H9 (cell line): ENCODE measurements around the gene GGNBP2. TPM values are rescaled to one million over a fixed set of nuclear protein-coding genes. Genes with fewer than 3 reads are reported as not detected.

ENCODE experiments used
- DNase-seq: peaks from one replicate; pipeline ENCODE4 v3.0.0-alpha.2; 2017
- H2AFZ ChIP-seq: one replicate; pipeline ENCODE4 v1.6.1; 2013; ENCODE audit warnings: mild to moderate bottlenecking, low read length, control low read depth, moderate library complexity
- H2AK5ac ChIP-seq: 2 replicates; pipeline ENCODE4 v1.6.1; 2013; ENCODE audit warnings: low read length, control low read depth, mixed read lengths; ENCODE audit not compliant: insufficient read length
- H2BK120ac ChIP-seq: one replicate; pipeline ENCODE4 v1.6.1; 2013; ENCODE audit warnings: low read depth, mild to moderate bottlenecking, low read length, control low read depth, inconsistent platforms; ENCODE audit not compliant: poor library complexity, severe bottlenecking
- H2BK12ac ChIP-seq: 2 replicates; pipeline ENCODE4 v1.6.1; 2013; ENCODE audit warnings: low read length, control low read depth, mixed read lengths, low read depth; ENCODE audit not compliant: insufficient read length
- H2BK15ac ChIP-seq: 2 replicates; pipeline ENCODE4 v1.6.1; 2013; ENCODE audit warnings: low read depth, low read length, control low read depth
- H2BK20ac ChIP-seq: one replicate; pipeline ENCODE4 v1.6.1; 2013; ENCODE audit warnings: low read depth, mild to moderate bottlenecking, low read length, control low read depth, inconsistent platforms; ENCODE audit not compliant: poor library complexity, severe bottlenecking
- H2BK5ac ChIP-seq: 2 replicates; pipeline ENCODE4 v1.6.1; 2013; ENCODE audit warnings: low read length, control low read depth, mixed read lengths; ENCODE audit not compliant: insufficient read length
- H3K14ac ChIP-seq: 2 replicates; pipeline ENCODE4 v1.6.1; 2013; ENCODE audit warnings: low read length, control low read depth; ENCODE audit not compliant: insufficient read depth
- H3K18ac ChIP-seq: 2 replicates; pipeline ENCODE4 v1.6.1; 2013; ENCODE audit warnings: low read depth, mild to moderate bottlenecking, mixed read lengths, low read length, control low read depth; ENCODE audit not compliant: insufficient read length
- H3K23ac ChIP-seq: 2 replicates; pipeline ENCODE4 v1.6.1; 2013; ENCODE audit warnings: low read length, control low read depth, mixed read lengths, low read depth; ENCODE audit not compliant: insufficient read length
- H3K23me2 ChIP-seq: 2 replicates; pipeline ENCODE4 v1.6.1; 2013; ENCODE audit warnings: low read depth, mild to moderate bottlenecking, mixed read lengths, low read length, control low read depth; ENCODE audit not compliant: insufficient read length, poor library complexity, severe bottlenecking
- H3K27ac ChIP-seq: 2 replicates; pipeline ENCODE4 v1.5.1; 2013; ENCODE audit warnings: low read length, control low read depth, mixed read lengths, low read depth; ENCODE audit not compliant: insufficient read length
- H3K27me3 ChIP-seq: 2 replicates; pipeline ENCODE4 v1.6.1; 2013; ENCODE audit warnings: low read length, control low read depth, inconsistent platforms; ENCODE audit not compliant: insufficient read depth
- H3K4ac ChIP-seq: 2 replicates; pipeline ENCODE4 v1.6.1; 2013; ENCODE audit warnings: low read depth, mild to moderate bottlenecking, control low read depth, inconsistent platforms, low read length, moderate library complexity
- H3K4me1 ChIP-seq: 2 replicates; pipeline ENCODE4 v1.6.1; 2013; ENCODE audit warnings: low read length, control low read depth, inconsistent platforms; ENCODE audit not compliant: insufficient read depth
- H3K4me2 ChIP-seq: 2 replicates; pipeline ENCODE4 v1.6.1; 2013; ENCODE audit warnings: low read length, control low read depth, mixed read lengths; ENCODE audit not compliant: insufficient read length, insufficient read depth
- H3K56ac ChIP-seq: 2 replicates; pipeline ENCODE4 v1.6.1; 2013; ENCODE audit warnings: low read depth, mild to moderate bottlenecking, mixed read lengths, low read length, control low read depth; ENCODE audit not compliant: insufficient read length
- H3K79me1 ChIP-seq: 2 replicates; pipeline ENCODE4 v1.6.1; 2013; ENCODE audit warnings: low read depth, mild to moderate bottlenecking, moderate library complexity, low read length, control low read depth, inconsistent platforms; ENCODE audit not compliant: insufficient read depth, poor library complexity, severe bottlenecking
- H3K79me2 ChIP-seq: 2 replicates; pipeline ENCODE4 v1.6.1; 2013; ENCODE audit warnings: low read length, control low read depth, inconsistent platforms; ENCODE audit not compliant: insufficient read depth
- H3K9ac ChIP-seq: 2 replicates; pipeline ENCODE4 v1.6.1; 2013; ENCODE audit warnings: low read length, control low read depth, mixed read lengths; ENCODE audit not compliant: insufficient read length; ENCODE audit errors: extremely low read depth
- H3K9me3 ChIP-seq: one replicate; pipeline ENCODE4 v1.6.1; 2013; ENCODE audit warnings: low read depth, low read length, inconsistent platforms; ENCODE audit not compliant: control insufficient read depth
- H3T11ph ChIP-seq: one replicate; pipeline ENCODE4 v1.6.1; 2013; ENCODE audit warnings: mild to moderate bottlenecking, low read length, control low read depth, inconsistent platforms
- H4K20me1 ChIP-seq: one replicate; pipeline ENCODE4 v1.6.1; 2013; ENCODE audit not compliant: control insufficient read depth, insufficient read length, insufficient read depth
- H4K5ac ChIP-seq: 2 replicates; pipeline ENCODE4 v1.6.1; 2013; ENCODE audit warnings: low read depth, mild to moderate bottlenecking, mixed read lengths, low read length, control low read depth; ENCODE audit not compliant: insufficient read length
- H4K8ac ChIP-seq: replicated peaks from 2 replicates; pipeline ENCODE4 v1.6.1; 2013; ENCODE audit warnings: low read length, control low read depth, mixed read lengths, low read depth; ENCODE audit not compliant: insufficient read length
- H4K91ac ChIP-seq: 2 replicates; pipeline ENCODE4 v1.6.1; 2013; ENCODE audit warnings: low read depth, mild to moderate bottlenecking, moderate library complexity, mixed read lengths, low read length, control low read depth; ENCODE audit not compliant: insufficient read length
- H3K27ac Mint-ChIP-seq, 3 experiments: 2 replicates in 2 of 3; 3 replicates in 1 of 3; pipeline ENCODE4 v1.8.0; 2020 to 2021; ENCODE audit warnings: mixed read lengths in 3 of 3, mild to moderate bottlenecking in 1 of 3, moderate library complexity in 1 of 3
- H3K27me3 Mint-ChIP-seq: 2 replicates; pipeline ENCODE4 v1.8.0; 2021; ENCODE audit warnings: low read depth, mild to moderate bottlenecking, moderate library complexity, mixed read lengths
- H3K36me3 Mint-ChIP-seq, 3 experiments: 2 replicates in 2 of 3; 3 replicates in 1 of 3; pipeline ENCODE4 v1.8.0; 2020 to 2021; ENCODE audit warnings: low read depth in 3 of 3, mixed read lengths in 3 of 3; ENCODE audit not compliant: insufficient read depth in 1 of 3
- H3K4me1 Mint-ChIP-seq, 2 experiments: 2 replicates each; pipeline ENCODE4 v1.8.0; 2020; ENCODE audit warnings: mixed read lengths in 2 of 2
- H3K4me3 Mint-ChIP-seq, 2 experiments: 2 replicates in 1 of 2; 3 replicates in 1 of 2; pipeline ENCODE4 v1.8.0; 2020 to 2021; ENCODE audit warnings: mild to moderate bottlenecking in 2 of 2, mixed read lengths in 2 of 2, moderate library complexity in 1 of 2
- H3K9me3 Mint-ChIP-seq, 2 experiments: 2 replicates in 1 of 2; 3 replicates in 1 of 2; pipeline ENCODE4 v1.8.0; 2020; ENCODE audit warnings: mild to moderate bottlenecking in 2 of 2, mixed read lengths in 2 of 2, moderate library complexity in 1 of 2
- CTCF ChIP-seq: fragments of 200-600 bp; sonication (generic); conservative IDR thresholded peaks from 3 replicates; pipeline ENCODE4 v1.8.0; 2021; ENCODE audit warnings: antibody characterized with exemption, mild to moderate bottlenecking
- WGBS: extraction: QIAGEN DNeasy Blood & Tissue Kit; methylation state at CpG from one replicate; pipeline ENCODE4 v1.1.7; 2013; ENCODE audit warnings: missing lambda C conversion rate, low lambda C conversion rate, mixed read lengths; ENCODE audit not compliant: insufficient read length; ENCODE audit errors: extremely low coverage; 5-methylcytosine and 5-hydroxymethylcytosine counted together
- total RNA-seq: library from RNA; stranded (reverse); gene quantifications from 2 replicates; pipeline ENCODE4 v1.2.1, GENCODE V29; 2021

The GGNBP2 gene
- total RNA-seq, 1 experiment from 2014 or later, result 52.8 TPM

- H3K14ac ChIP-seq, result no peak overlapping the region
- no peaks in the 10 kb centered on the region for H3K27me3 ChIP-seq
- no peak overlapping the region for H3K27ac ChIP-seq
- no peak overlapping the region for H3T11ph ChIP-seq
- no CpG with 5 or more reads among the region's 4 CpGs for WGBS
- Mint-ChIP-seq H3K4me3 (no peak overlapping the region), H3K27ac (no peak overlapping the region), H3K36me3 (peaks cover 29 to 90% (median 88%) of the 10 kb centered on the region in 3 experiments), H3K9me3 (no peaks in the 10 kb centered on the region), H3K4me1 (no peaks in the 10 kb centered on the region), H3K27me3 (no peaks in the 10 kb centered on the region)
- no peaks in the 10 kb centered on the region for H3K79me2 ChIP-seq
- H4K5ac ChIP-seq, result no peak overlapping the region
- H3K4ac ChIP-seq, result no peak overlapping the region
- no peaks in the 10 kb centered on the region for H3K9me3 ChIP-seq
- H3K23ac ChIP-seq, result no peak overlapping the region
- no peak overlapping the region for H4K8ac ChIP-seq
- no peak overlapping the region for H2AK5ac ChIP-seq
- no peak overlapping the region for H3K56ac ChIP-seq
- no peak overlapping the region for H2BK12ac ChIP-seq
- no peak overlapping the region for H2AFZ ChIP-seq
- no peak overlapping the region for H4K91ac ChIP-seq
- DNase-seq, result no peak
- H3K79me1 ChIP-seq, result no peaks in the 10 kb centered on the region
- H3K23me2 ChIP-seq, result no peaks in the 10 kb centered on the region
- H2BK5ac ChIP-seq, result no peak overlapping the region
- TF ChIP-seq CTCF, result no peak
- H4K20me1 ChIP-seq, result no peaks in the 10 kb centered on the region
- no peak overlapping the region for H2BK20ac ChIP-seq
- H2BK120ac ChIP-seq, result no peak overlapping the region
- no peak overlapping the region for H3K4me2 ChIP-seq
- H3K18ac ChIP-seq, result no peak overlapping the region
- H3K9ac ChIP-seq, result no peak overlapping the region
- no peak overlapping the region for H2BK15ac ChIP-seq
- no peaks in the 10 kb centered on the region for H3K4me1 ChIP-seq
These were observed 28.9 kb upstream of the GGNBP2 start for GRCh38 chr17:36515837-36516236.
